OCI-LY3 (cell line): ENCODE data around the gene ZKSCAN3.
"Not testable (repeated sequence)": the region's sequence is repeated elsewhere in the genome, so short reads cannot be mapped to it uniquely, and the experiment has no call there.

ENCODE experiments used
- EZH2phosphoT487 ChIP-seq: fragments of 200-600 bp; shearing (Covaris generic); IDR thresholded peaks from 2 replicates; pipeline ENCODE4 v1.6.1; 2018; ENCODE audit warnings: antibody characterized with exemption, mixed run types, low read depth
- TF ChIP-seq, protein P1 (sequence below): fragments of 200-600, 300-600 bp; sonication (generic); IDR thresholded peaks from 2 replicates; pipeline ENCODE4 v1.5.1; 2014; ENCODE audit warnings: antibody characterized with exemption, low read length, low read depth

DNA sequence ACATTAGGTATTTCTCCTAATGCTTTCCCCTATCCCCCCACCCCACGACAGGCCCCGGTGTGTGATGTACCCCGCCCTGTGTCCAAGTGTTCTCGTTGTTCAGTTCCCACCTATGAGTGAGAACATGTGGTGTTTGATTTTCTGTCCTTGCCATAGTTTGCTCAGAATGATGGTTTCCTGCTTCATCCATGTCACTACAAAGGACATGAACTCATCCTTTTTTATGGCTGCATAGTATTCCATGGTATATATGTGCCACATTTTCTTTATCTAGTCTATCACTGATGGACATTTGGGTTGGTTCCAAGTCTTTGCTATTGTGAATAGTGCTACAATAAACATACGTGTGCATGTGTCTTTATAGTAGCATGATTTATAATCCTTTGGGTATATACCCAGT, 54.2 kb downstream of the ZKSCAN3 start:
- TF ChIP-seq, protein P1, sequence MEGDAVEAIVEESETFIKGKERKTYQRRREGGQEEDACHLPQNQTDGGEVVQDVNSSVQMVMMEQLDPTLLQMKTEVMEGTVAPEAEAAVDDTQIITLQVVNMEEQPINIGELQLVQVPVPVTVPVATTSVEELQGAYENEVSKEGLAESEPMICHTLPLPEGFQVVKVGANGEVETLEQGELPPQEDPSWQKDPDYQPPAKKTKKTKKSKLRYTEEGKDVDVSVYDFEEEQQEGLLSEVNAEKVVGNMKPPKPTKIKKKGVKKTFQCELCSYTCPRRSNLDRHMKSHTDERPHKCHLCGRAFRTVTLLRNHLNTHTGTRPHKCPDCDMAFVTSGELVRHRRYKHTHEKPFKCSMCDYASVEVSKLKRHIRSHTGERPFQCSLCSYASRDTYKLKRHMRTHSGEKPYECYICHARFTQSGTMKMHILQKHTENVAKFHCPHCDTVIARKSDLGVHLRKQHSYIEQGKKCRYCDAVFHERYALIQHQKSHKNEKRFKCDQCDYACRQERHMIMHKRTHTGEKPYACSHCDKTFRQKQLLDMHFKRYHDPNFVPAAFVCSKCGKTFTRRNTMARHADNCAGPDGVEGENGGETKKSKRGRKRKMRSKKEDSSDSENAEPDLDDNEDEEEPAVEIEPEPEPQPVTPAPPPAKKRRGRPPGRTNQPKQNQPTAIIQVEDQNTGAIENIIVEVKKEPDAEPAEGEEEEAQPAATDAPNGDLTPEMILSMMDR: not testable (repeated sequence)
- TF ChIP-seq EZH2phosphoT487: not testable (repeated sequence)
